ENCODE results near the gene APOBEC2.

APOBEC2 gene

GRCh38 chr6:41090841-41091761 is 38.1 kb downstream of the APOBEC2 start:
- DNase-seq (ENCODE audit: low read depth): no peak

- no peak for DNase-seq (ENCODE audit: low read depth)
These were observed 39.6 kb downstream of the APOBEC2 start for GRCh38 chr6:41092421-41093140.

- DNase-seq (ENCODE audit: low read depth): no peak
These were observed 40.7 kb downstream of the APOBEC2 start for GRCh38 chr6:41093729-41094128.

- peak; percentile 60 for DNase-seq (ENCODE audit: low read depth)
These were observed 44.6 kb downstream of the APOBEC2 start for GRCh38 chr6:41097467-41098090.

- DNase-seq (ENCODE audit: low read depth): no peak
These were observed 45.4 kb downstream of the APOBEC2 start for GRCh38 chr6:41098366-41098765.

GRCh38 chr6:41100871-41101287 is 47.9 kb downstream of the APOBEC2 start:
- no peak for DNase-seq (ENCODE audit: low read depth)

- DNase-seq (ENCODE audit: low read depth): no peak
These were observed 50.8 kb downstream of the APOBEC2 start for GRCh38 chr6:41103847-41104246.

GRCh38 chr6:41111017-41111416 is 58.0 kb downstream of the APOBEC2 start:
- DNase-seq (ENCODE audit: low read depth): no peak

Measured in HS-27A (cell line).